Stimulated activated CD4-positive, alpha-beta T cell treated with anti-CD3 and anti-CD28 coated beads, Interleukin-2, amount 100 ng/mL, for 48 hours (primary cell): ENCODE results near the gene RNF13.
"Not testable (repeated sequence)": the region's sequence is repeated elsewhere in the genome, so short reads cannot be mapped to it uniquely, and the experiment has no call there.

Source experiments
- DNase-seq, 2 donors: peaks; one replicate each; pipeline ENCODE4 v3.0.0-alpha.2; 2020

RNF13 gene

GRCh38 chr3:149801639-149802038, 11.4 kb upstream of the RNF13 start:
- DNase-seq = no peak

GRCh38 chr3:149806171-149806778, 6.7 kb upstream of the RNF13 start:
- no peak for DNase-seq

- peak; percentile 37 to 49 for DNase-seq
Measured at GRCh38 chr3:149808209-149808829, 4.7 kb upstream of the RNF13 start.

- DNase-seq = no peak
Measured at GRCh38 chr3:149809699-149810098, 3.3 kb upstream of the RNF13 start.

- DNase-seq = no peak
Measured at GRCh38 chr3:149810846-149811245, 2.2 kb upstream of the RNF13 start.

GRCh38 chr3:149812165-149812605, 830 bp upstream of the RNF13 start:
- no peak for DNase-seq

DNA sequence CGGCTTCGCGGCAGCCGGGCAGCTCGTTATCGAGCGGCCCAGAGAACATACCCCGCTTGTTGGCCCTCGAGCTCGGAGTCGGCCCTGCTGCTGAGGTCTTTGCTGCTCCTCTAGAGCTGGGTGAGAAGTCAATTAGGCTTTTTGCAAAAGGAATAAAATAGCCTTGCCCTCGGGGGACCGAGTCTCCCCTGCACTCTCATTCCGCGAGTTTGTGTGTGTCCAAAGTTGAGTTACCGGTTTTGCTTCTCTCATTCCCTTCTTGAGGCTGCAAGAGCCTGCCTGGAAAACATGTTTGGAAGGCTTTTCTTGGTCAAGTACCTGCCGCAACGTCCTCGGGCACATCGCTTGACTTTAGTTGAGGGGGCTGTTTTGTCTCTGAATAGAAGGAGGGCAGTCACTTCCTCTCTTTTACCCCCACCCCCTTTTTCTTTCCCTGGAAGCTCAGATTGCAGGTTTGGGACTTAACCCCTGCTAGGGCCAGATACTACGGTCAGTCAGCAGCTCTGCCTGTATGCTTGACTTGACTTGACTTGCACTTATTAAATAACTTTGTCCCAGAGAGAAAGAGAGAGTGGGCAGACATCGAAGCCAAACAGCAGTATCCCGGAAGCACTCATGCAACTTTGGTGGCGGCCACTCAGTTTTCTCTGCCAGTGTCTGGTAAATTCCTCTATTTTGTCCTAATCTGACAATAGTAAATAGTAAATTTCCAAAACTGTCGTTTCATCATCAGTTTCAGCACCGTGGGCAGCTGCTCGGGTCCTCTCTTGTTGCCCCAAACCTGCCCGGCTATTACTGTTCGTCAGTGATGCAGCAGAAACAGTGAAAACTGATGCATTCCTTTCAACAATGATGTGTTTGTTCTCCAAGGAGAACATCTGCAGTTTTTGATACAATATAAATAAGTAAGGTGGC, 609 bp downstream of the RNF13 start:
- DNase-seq = peak in 1 of 2 donors; percentile 3

DNA sequence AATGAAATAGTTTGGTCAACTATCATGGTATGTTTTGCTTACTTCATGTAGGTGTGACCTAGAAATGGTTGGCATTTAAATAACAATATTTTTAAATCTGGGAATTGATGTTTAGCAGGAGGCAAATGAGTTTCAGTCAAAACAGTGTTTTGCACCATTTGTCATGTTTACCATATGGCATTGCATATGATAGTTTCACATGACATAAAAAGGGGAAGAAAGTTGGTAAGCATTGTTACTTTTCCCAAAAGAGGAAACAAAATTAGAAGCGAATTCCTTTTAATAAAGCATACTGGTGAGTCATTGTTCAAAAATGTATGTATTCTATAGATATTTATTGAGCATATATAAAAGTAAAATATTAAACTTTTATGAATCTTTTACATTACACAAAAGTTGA, 2.3 kb downstream of the RNF13 start:
- no peak for DNase-seq

GRCh38 chr3:149815728-149816127, 2.7 kb downstream of the RNF13 start:
- no peak for DNase-seq

GRCh38 chr3:149816311-149816710, 3.3 kb downstream of the RNF13 start:
- DNase-seq = no peak

GRCh38 chr3:149816986-149817385, 4.0 kb downstream of the RNF13 start:
- DNase-seq = no peak

DNA sequence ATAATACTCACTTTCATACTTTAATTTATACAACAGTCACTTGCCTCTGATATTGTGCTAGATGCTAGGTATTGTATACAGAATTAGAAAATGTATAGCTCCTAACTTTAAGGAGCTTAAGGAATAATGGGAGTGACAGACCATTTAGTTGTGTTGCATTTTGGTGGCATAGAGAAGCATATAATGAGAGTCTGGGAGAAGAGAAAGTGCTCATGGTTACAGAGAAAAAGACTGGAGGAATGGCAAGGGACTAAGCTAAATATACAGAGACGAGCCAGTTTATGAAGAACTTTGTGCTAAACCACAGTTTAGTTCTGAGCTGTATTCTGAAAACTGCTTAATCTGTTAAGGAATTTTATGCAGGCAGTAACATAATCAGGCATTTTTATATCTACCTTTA, 6.4 kb downstream of the RNF13 start:
- no peak for DNase-seq

DNA sequence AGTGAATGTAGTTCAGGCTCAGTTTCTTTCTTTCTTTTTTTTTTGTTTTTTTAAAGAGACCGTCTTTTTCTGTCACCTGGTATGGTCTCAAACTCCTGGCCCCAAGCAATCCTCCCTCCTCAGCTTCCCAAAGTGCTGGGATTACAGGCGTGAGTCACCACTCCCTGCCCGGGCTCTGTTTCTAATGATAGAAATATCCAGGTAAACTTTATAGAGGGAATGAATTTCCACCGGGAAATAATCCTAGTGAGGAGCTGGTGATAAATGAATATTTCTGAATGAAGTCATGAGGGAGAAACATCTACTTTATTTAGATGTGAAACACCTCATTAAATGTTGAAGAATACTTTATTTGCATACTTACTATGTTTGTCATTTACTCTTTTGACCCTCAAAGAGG, 7.2 kb downstream of the RNF13 start:
- DNase-seq = no peak

DNA sequence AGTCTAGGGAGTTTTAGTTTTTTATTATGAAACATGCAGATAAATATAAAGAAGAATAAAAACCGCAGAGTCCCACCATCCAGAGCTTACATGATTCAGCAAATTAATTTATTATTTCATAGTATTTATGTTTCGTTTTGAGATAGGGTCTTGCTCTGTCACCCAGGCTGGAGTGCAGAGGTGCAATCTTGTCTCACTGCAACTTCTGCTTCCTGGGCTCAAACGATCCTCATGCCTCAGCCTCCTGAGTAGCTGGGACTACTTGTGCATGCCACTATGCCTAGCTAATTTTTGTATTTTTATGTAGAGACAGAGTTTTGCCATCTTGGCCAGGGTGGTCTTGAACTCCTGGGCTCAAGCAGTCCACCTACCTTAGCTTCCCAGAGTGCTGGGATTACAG, 13.6 kb downstream of the RNF13 start:
- DNase-seq = no peak

DNA sequence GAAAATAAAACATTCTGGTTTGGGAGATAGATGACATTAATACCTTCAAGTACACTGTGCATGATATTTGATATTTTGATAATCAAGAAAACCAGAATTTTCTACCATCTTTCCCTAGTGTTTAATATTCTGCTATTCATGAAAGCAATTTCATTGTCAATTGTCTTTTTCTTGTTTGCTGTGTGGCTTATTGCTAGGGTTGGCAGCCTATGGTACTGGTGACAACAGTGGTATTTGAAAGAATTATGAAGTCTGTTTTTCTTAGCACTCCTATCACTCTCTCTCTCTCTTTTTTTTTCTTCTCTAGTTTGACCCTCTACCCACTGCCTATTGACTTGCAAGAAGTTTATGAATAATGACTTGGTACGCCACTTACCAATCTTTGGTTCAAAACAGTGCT, 15.4 kb downstream of the RNF13 start:
- DNase-seq = no peak

- not testable (repeated sequence) for DNase-seq
Measured at GRCh38 chr3:149829631-149830030, 16.6 kb downstream of the RNF13 start.

- DNase-seq = no peak
Measured at GRCh38 chr3:149830902-149831301, 17.9 kb downstream of the RNF13 start.

GRCh38 chr3:149831321-149831720, 18.3 kb downstream of the RNF13 start:
- no peak for DNase-seq

GRCh38 chr3:149832086-149832485, 19.1 kb downstream of the RNF13 start:
- DNase-seq = no peak

DNA sequence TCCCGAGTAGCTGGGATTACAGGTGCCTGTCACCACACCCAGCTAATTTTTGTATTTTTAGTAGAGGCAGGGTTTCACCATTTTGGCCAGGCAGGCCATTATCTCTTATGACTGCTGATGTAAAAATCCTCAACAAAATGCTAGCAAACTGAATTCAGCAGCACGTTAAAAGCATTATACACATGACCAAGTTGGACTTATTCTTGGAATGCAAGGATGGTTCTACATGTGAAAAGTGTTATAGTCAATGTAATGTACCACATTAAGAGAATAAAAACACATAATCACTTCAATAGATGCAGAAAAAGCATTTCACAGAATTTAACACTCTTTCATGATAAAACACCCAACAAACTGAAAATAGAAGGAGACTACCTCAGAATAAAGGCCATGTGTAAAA, 20.2 kb downstream of the RNF13 start:
- no peak for DNase-seq

DNA sequence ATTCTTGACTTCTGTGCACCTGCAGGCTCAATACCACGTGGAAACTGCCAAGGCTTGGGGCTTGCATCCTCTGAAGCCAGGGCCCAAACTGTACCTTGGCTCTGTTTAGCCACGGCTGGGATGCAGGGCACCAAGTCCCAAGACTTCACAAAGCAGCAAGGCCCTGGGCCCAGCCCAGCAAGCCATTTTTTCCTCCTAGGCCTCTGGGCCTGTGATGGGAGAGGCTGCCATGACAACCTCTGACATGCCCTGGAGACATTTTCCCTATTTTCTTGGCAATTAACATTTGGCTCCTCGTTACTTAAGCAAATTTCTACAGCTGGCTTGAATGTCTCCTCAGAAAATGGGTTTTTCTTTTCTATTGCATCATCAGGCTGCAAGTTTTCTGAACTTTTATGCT, 25.5 kb downstream of the RNF13 start:
- DNase-seq = not testable (repeated sequence)

GRCh38 chr3:149839469-149839868, 26.5 kb downstream of the RNF13 start:
- DNase-seq = not testable (repeated sequence)

GRCh38 chr3:149839896-149840295, 26.9 kb downstream of the RNF13 start:
- DNase-seq = no peak

DNA sequence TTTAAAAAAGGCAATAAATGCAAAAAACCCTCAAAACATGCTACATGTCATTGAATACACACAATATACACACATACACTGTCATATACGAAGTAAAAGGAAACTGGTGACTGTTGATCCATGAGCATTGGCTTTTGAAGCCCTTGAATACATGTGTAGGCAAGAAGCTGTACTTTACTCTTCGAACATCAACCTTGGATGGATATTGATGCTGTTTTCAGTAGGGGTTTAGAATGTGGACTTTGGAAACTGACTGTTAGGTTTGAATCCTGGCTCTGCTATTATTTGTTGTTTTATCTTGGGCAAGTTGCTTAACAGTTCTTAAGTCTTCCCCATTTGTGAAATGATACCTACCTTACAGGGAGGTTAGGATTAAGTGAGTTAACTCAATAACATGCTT, 30.5 kb downstream of the RNF13 start:
- DNase-seq = no peak
